Stimulated activated CD4-positive, alpha-beta T cell treated with anti-CD3 and anti-CD28 coated beads, TNF-alpha, amount 100 ng/mL, for 1 hour (primary cell): Measurements from ENCODE around the gene FAM181A.

Source experiments
- DNase-seq, 3 donors: peaks; one replicate each; pipeline ENCODE4 v3.0.0-alpha.2; 2020; ENCODE audit warnings: low read depth in 3 of 3, low spot score in 1 of 3

The FAM181A gene

GRCh38 chr14:93947282-93947681 lies 20.1 kb downstream of the FAM181A start:
- no peak for DNase-seq

GRCh38 chr14:93949511-93950075 lies 22.4 kb downstream of the FAM181A start:
- DNase-seq: no peak

- no peak for DNase-seq
Measured at GRCh38 chr14:93950948-93951634, 23.9 kb downstream of the FAM181A start.

DNA sequence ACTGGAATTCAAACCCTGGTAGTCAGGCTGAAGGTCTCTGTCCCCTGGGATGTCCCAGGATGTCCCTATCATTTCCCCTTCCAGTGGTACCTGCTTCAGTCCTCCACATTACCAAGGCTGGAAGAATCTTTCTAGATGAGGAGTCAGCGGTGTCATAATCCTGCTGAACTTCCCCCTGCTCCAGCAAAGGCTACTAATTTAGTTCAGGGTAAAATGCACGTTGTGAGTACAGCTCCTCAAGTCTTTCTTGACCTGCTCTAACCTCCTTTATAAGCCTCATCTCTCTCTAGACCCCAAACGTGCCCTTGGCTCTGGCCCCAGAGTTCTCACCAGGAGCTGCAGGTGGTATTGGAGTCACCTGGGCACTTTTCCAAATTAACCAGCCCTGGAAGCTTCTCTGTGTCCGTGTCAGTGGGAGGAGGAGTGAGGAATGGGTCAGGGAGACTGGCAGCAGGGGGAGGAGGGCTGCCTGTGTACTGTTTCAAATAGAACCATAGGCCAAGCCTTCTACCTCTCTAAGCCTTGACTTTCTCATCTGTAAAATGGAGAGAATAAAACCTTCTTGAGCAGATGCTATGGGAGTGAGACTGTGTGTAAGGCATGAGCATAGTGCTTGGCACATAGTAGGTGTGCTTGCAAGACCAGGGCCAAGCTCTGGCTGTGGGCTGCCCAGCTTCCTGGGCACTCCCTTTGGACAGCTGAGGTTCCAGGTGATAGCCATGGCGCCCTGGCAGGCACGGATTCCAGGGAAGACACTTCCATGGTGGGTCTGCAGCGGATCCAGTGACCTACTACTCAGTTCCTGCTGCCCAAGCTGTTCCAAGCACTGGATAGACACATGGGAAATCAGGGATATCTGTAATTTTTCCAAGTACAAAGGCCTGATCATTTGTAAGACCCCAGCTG lies 24.7 kb downstream of the FAM181A start:
- no peak for DNase-seq

DNA sequence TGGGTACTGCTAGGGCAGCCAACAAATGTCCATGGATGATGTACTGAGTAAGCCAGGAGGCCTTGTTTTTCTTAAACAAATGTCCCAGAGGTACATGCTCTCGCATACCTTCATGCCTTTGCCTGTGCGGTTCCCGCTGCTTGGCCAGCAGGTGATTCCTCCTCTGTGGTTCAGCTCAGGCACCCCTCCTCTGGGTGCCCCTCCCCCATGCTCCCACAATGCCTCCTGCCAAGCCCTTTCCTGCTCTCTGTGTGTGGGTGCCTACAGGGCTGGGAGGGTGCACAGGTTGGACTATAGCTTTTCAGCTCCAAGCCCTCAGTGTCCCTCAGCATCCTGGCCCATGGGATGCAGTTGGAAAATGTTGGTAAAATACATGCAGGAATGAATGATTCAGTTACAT lies 25.7 kb downstream of the FAM181A start:
- DNase-seq: no peak

DNA sequence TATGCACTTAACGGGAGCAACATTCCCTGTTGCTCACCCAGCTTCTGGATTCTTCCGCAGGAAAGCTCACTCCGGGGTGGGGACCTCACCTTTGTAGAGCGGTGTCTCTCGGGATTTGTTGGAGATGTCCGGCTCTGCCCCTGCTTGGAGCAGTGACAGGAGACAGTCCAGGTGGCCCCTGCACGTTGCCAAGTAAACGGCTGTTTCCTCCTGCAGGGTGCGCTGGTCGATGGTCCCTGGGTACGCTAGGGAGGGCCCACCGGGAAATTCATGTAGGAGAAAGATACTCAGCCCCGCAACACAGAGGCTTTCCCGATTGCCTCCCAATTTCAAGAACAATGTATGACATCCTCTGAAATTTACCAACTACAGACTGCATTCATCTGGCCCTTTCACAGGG lies 26.1 kb downstream of the FAM181A start:
- no peak for DNase-seq

DNA sequence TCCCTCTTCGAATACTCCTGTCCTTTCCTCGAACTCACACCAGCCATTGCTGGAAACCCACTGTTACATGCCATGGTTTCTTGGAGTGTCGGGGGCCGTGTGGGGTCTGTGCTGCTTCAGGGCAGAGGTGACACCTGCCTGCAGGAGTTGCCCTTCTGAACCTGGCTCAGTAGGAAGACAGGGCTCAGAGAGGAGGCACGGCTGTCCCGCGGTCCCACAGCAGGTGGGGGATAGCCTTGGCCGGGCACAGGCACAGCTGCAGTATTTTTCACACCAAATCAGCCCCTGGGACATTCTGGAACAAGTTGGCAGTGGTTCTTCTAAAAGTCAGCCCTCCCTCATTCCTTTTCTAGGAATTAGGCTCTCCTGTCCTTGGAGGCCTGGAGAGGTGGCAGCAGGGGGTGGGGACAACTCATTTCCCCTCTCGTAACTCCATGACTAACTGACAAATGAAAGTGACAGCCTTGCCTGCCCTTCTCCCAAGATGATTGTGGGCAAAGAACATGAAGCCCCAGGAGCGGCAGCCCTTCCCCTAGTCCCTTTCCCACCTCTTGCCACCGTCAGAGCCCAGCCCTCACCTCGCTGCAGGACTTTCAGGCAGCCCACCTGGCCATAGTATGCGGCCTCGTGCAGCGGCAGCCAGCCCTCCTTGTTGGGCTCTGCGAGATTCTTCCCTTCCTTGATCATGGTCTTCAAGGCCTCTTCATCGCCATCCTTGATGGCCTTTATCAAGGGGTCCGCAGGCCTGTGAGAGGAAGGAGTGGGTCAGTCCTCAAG lies 26.8 kb downstream of the FAM181A start:
- DNase-seq: no peak

- no peak for DNase-seq
Measured at GRCh38 chr14:93954516-93954830, 27.3 kb downstream of the FAM181A start.

- no peak for DNase-seq
Measured at GRCh38 chr14:93954900-93955849, 28.0 kb downstream of the FAM181A start.

DNA sequence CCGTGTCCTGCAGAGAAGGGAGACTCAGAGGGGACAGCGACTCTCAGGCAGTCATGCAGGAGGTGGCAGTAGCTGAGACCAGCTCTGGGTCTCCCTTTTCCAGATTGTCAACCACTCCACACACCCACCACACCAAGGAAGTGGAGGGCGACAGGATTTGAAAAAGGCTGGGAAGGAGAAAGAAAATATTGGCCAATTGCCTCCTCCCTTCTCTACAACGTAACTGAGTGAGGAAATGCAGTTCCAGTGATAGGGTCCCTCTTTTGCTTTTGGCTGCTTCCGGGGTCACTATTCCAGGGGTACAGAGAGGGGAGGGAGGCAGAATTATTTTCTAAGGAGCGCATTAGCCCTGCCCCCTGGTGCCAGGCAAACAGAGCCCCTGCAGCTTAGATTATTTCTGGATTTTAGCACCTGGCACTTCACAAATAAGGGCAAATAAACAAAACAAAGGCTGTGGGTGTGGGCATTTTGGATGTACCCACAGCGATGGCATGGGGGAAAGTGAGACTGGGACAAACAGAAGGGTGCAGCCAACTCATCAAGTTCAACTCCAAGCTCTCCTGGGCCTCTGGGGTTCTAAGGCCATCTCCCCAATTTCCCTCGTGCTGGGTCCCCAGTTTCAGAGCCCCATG lies 28.8 kb downstream of the FAM181A start:
- DNase-seq: no peak

DNA sequence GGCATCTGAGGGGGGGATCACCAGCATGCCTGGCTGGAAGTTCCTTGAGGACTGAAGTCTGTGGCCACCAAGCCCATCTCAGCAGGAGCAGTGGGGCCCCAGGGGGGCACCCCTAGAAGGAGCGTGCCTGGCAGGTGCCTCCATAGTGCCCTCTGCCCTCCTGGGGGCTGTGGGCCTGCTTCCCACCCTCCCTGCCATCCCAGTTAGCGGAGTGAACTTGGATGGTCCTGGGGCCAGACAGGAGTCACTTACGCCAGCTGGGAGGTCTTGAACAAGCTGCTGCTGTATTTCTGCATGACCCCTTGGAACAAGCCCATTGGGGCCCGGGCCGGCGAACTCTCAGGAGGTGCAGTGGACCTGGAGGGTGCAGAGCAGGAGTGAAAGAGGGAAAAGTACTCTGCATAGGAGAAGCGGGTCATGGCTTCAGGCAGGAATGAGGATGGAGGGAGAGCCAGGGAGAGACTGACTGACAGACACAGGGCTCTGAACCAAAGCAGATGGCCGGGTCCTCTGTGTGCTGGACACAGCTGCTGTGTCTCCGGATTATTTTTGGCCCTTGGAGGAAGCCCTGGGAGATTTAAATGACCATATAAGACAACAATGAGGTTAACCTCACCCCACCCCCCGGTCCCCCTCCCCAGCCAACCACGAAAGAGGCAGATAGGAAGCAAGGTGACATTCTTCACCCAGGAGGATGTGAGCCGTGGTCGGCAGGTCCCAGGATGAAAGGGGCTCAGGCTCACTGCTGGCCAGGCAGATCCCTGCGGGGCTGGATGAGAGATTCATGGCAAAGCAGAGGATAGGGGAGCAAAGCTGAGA lies 29.6 kb downstream of the FAM181A start:
- DNase-seq: no peak

- DNase-seq: no peak
Measured at GRCh38 chr14:93957333-93957710, 30.2 kb downstream of the FAM181A start.

- no peak for DNase-seq
Measured at GRCh38 chr14:93957751-93958566, 30.8 kb downstream of the FAM181A start.

GRCh38 chr14:93958567-93959238 lies 31.6 kb downstream of the FAM181A start:
- no peak for DNase-seq

DNA sequence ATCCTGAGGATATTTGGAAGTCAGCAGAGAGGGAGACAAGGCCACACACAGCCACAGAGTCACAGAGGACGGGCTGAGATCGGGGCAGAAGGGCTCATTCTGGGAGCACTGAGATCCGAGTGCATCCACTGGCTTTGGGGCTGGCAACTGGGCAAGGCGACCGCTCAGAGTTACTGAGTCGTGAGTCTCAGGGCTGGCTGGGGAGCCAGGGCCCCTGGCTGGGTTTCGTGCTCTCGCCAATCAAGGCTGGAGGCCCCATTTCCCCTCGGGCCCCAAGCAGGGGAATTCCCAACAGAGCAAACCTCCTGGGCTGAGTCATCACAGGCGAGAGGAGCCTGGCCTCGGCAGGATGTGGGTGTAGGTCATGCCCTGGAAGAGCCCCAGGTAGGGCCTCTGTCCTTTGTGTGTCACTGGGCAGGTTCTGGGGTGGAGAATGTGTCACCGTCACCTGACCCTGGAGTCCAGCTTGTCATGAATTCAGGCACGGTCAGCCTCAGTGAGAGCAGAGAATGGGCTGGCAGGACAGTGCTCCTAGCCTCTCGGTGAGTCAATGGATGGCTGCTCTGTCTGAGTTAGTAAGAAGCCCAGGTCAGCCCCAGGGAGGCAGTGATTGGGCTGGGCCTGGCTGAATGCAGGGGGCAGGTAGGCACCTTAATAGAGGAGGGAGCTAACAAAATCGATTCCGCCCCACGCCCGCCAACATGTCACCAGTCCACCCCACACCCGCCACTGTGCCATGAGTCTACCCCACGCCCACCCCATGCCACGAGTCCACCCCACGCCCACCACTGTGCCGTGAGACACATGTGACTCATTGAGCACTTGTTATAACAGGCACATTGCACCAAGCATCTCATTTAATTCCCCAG lies 32.3 kb downstream of the FAM181A start:
- peak; percentile 74 to 83 (median 82) for DNase-seq

DNA sequence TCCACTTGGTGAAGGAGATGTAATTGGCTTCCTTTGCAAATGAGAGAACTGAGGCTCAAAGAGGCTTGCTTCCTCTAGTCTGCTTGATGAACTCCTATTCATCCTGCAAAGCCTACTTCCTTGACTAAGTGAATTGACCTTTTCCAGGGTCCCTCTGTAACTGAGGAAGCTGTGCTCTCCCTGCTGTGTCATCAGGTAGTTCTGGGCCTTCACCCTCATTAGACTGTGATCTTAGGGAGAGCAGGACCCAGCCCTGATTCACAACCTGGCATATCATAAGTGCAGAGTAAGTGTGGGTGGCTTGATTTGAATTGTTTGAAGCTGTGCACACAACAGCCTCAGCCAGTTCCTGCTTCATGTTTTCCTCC lies 32.9 kb downstream of the FAM181A start:
- DNase-seq: no peak
